ENCODE results near the gene LYRM2. TPM values are rescaled to one million over a fixed set of nuclear protein-coding genes. Genes with fewer than 3 reads are reported as not detected.

LYRM2 gene
- total RNA-seq, 4 donors from 2014 or later: 16.1 to 24.7 (median 20.1) TPM

DNA sequence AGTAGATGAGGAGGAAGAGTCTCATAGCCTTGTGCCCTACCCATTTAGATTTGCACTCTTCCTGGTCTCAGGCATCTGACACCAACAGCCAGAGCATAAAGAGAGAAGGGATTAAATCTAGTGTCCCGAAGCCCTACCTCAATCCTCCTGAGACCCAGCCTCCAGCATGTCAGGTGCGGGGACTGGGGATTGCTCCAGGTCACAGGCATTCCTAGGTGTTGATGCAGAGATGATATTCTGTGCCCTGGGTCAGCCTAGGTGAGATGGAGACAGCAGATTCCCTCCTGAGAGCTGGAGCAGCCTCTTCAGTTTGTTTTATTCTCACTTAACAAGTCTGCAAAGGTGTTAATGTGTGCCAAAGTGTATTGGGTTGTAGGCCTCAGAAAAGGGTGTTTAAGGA lies 115.8 kb downstream of the LYRM2 start:
- TF ChIP-seq, protein P1, sequence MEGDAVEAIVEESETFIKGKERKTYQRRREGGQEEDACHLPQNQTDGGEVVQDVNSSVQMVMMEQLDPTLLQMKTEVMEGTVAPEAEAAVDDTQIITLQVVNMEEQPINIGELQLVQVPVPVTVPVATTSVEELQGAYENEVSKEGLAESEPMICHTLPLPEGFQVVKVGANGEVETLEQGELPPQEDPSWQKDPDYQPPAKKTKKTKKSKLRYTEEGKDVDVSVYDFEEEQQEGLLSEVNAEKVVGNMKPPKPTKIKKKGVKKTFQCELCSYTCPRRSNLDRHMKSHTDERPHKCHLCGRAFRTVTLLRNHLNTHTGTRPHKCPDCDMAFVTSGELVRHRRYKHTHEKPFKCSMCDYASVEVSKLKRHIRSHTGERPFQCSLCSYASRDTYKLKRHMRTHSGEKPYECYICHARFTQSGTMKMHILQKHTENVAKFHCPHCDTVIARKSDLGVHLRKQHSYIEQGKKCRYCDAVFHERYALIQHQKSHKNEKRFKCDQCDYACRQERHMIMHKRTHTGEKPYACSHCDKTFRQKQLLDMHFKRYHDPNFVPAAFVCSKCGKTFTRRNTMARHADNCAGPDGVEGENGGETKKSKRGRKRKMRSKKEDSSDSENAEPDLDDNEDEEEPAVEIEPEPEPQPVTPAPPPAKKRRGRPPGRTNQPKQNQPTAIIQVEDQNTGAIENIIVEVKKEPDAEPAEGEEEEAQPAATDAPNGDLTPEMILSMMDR (IDR thresholded peaks at IDR 0.05; ENCODE audit: low read depth): no peak

DNA sequence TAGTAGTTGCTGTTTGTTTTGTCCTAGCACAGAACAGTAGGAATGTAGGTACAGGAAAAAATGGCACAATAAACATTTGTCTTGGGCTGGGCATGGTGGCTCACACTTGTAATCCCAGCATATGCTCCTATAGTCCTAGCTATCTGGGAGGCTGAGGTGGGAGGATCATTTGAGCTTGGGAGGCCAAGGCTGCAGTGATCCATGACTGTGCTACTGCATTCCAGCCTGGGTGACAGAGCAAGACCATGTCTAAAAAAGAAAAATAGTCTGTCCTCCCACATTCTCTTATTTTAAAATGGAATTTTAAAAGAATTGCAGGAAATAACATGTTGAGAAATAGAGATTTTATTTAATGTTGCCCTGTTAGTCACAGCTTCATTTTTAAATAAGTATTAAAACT lies 117.8 kb downstream of the LYRM2 start:
- TF ChIP-seq, protein P1 (IDR thresholded peaks at IDR 0.05; ENCODE audit: low read depth): no peak

DNA sequence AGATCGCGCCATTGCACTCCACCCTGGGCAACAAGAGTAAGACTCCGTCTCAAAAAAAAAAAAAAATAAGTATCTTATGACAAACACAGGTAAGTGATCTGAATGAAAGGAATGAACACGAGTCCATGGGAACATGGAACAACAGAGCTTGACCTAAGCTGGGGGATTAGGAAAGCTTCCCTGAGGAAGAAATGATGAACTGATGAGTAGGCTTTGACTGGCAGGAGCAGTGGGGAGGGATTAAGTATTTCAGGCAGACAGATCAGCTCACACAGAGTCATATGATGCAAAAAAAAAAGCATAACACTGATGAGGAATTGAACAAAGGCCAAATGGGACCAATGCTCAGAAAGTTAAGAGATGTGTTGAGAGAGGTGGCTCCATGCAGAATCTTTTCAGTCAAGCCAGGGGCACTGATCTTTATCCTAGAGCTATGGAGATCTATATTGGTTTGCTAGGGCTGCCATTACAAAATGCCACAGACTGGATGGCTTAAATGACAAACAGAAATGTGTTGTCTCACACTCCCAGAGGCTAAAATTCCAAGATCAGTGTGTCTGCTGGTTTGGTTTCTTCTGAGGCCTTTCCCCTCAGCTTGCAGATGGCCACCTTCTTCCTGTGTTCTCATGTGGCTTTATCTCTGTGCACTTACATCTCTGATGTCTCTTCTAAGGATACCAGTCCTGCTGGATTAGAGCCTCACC lies 120.0 kb downstream of the LYRM2 start:
- TF ChIP-seq, protein P1 (IDR thresholded peaks at IDR 0.05; ENCODE audit: low read depth): no peak

Other genes with a start within 250 kb of the LYRM2 start
- 10 to 100 TPM; 31.6 to 55.9 (median 37.9) TPM for gene RRAGD, start 226.5 kb downstream of the LYRM2 start, total RNA-seq
- 10 to 100 TPM in 2 of 4 donors, 1 to 10 TPM in 2; 7.7 to 18.5 (median 11.9) TPM for gene ANKRD6, start 205.6 kb downstream of the LYRM2 start, total RNA-seq
- 10 to 100 TPM; 23.3 to 41.3 (median 24.5) TPM for gene MDN1, start 181.0 kb upstream of the LYRM2 start, total RNA-seq
- 10 to 100 TPM; 15.3 to 24.0 (median 18.4) TPM for gene CASP8AP2, start 191.1 kb upstream of the LYRM2 start, total RNA-seq

Data from subcutaneous adipose tissue (tissue), 4 donors.